Neural progenitor cell (in vitro differentiated cells): ENCODE measurements around the gene FOXO6. TPM values are rescaled to one million over a fixed set of nuclear protein-coding genes. Genes with fewer than 3 reads are reported as not detected.

Experiments
- DNase-seq: peaks from one replicate; pipeline ENCODE4 v3.0.0-alpha.2; 2016; ENCODE audit warnings: low spot score
- H2AFZ ChIP-seq: fragments of 200-600 bp; sonication (generic); replicated peaks from 2 replicates; pipeline ENCODE4 v1.6.1; 2016; ENCODE audit warnings: antibody characterized with exemption
- H3F3A ChIP-seq: fragments of 200-600 bp; sonication (generic); 2 replicates; pipeline ENCODE4 v1.6.1; 2016; ENCODE audit warnings: antibody characterized with exemption, low read depth
- H3K27ac ChIP-seq: fragments of 200-600 bp; sonication (generic); 2 replicates; pipeline ENCODE4 v1.5.1; 2016; ENCODE audit warnings: mild to moderate bottlenecking
- H3K27me3 ChIP-seq: fragments of 200-600 bp; sonication (generic); 2 replicates; pipeline ENCODE4 v1.6.1; 2016; ENCODE audit warnings: mild to moderate bottlenecking, moderate library complexity
- H3K36me3 ChIP-seq: fragments of 200-600 bp; sonication (generic); 2 replicates; pipeline ENCODE4 v1.5.1; 2016
- H3K4me1 ChIP-seq: fragments of 200-600 bp; sonication (generic); 2 replicates; pipeline ENCODE4 v1.6.1; 2016; ENCODE audit warnings: mixed run types
- H3K4me2 ChIP-seq: fragments of 200-600 bp; sonication (generic); 2 replicates; pipeline ENCODE4 v1.6.1; 2016
- H3K4me3 ChIP-seq: fragments of 200-600 bp; sonication (generic); 2 replicates; pipeline ENCODE4 v1.5.1; 2016
- H3K79me2 ChIP-seq: fragments of 200-600 bp; sonication (generic); 2 replicates; pipeline ENCODE4 v1.6.1; 2016; ENCODE audit warnings: low read depth
- H3K9ac ChIP-seq: fragments of 200-600 bp; sonication (generic); 2 replicates; pipeline ENCODE4 v1.6.1; 2016
- H3K9me3 ChIP-seq: fragments of 200-600 bp; sonication (generic); 2 replicates; pipeline ENCODE4 v1.5.1; 2016; ENCODE audit warnings: low read depth
- H4K20me1 ChIP-seq: fragments of 200-600 bp; sonication (generic); 2 replicates; pipeline ENCODE4 v1.6.1; 2016; ENCODE audit warnings: low read depth
- H3K27ac Mint-ChIP-seq: 3 replicates; pipeline ENCODE4 v1.8.0; 2021; ENCODE audit warnings: mixed read lengths
- H3K27me3 Mint-ChIP-seq: 2 replicates; pipeline ENCODE4 v1.8.0; 2022; ENCODE audit warnings: low read depth, mild to moderate bottlenecking, inconsistent platforms, moderate library complexity, mixed read lengths; ENCODE audit not compliant: insufficient read depth
- H3K36me3 Mint-ChIP-seq: 3 replicates; pipeline ENCODE4 v1.8.0; 2021; ENCODE audit warnings: mixed read lengths
- H3K4me1 Mint-ChIP-seq: 3 replicates; pipeline ENCODE4 v1.8.0; 2021; ENCODE audit warnings: mixed read lengths
- H3K4me3 Mint-ChIP-seq: 3 replicates; pipeline ENCODE4 v1.8.0; 2021; ENCODE audit warnings: mild to moderate bottlenecking, moderate library complexity, mixed read lengths
- H3K9me3 Mint-ChIP-seq: 3 replicates; pipeline ENCODE4 v1.8.0; 2020; ENCODE audit warnings: mixed read lengths
- EZH2 ChIP-seq: fragments of 200-600 bp; sonication (generic); IDR thresholded peaks from 2 replicates; pipeline ENCODE4 v1.6.1; 2017; ENCODE audit warnings: antibody characterized with exemption, mild to moderate bottlenecking, moderate library complexity
- EZH2phosphoT487 ChIP-seq: fragments of 200-600 bp; sonication (generic); IDR thresholded peaks from 2 replicates; pipeline ENCODE4 v1.6.1; 2017; ENCODE audit warnings: antibody characterized with exemption
- total RNA-seq: library from RNA; depleted of rRNA; stranded (reverse); fragments of >200 nt; gene quantifications from 2 replicates; pipeline ENCODE4 v1.2.3, GENCODE V29; 2015; ENCODE audit warnings: low replicate concordance
- TF ChIP-seq, protein P1 (sequence below): fragments of 200-600 bp; sonication (generic); IDR thresholded peaks from 2 replicates; pipeline ENCODE4 v1.5.1; 2017; ENCODE audit warnings: antibody characterized with exemption, mild to moderate bottlenecking

FOXO6 gene
- total RNA-seq, result 2.1 TPM in 1 of 2 replicates, not detected in the other

DNA sequence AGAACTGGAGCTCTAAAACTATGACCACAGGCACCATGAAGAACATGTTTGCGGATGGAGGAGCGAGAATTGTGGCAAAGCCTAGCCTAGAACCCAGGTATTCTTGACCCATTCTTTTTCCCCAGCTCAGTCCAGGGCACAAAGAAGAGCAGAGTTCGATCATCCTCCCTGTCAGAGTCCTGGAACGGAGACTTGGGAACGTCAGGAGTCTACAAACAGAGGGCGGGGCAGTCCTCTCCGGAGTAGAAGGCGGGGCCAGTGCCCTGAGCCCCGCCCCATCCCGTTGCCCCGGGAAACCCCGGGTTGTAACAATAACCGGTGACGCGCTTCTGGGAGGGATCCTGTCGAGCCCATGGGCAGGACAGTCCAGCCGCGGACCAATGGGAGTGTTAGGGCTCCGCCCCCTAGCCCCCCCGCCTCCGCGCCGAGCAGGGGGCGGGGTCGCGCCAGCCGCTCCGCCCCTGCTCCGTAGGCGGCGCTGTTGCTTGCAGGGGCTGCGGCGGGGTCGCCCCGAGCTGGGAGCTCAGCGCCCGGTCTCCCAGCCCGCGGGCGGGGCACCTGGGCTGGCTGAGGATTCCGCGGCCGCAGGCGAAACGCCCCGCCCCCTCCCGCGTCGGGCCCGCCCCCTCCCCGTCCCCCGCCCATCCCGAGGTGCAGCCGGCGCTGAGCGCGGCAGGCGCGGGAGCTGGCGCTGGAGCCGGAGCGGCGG lies at the start of gene FOXO6:
TSS of gene FOXO6 (plus strand) at position 649 of the 709 bp plus-strand sequence.
- peak within 1 kb of the TSS; percentile 100 for H3K4me2 ChIP-seq
- H3K27ac ChIP-seq, result no peak within 1 kb of the TSS
- H3K79me2 ChIP-seq, result no peaks in the 10 kb centered on the region
- no peaks in the 10 kb centered on the region for H3K36me3 ChIP-seq
- Mint-ChIP-seq H3K36me3 (no peaks in the 10 kb centered on the region), H3K27ac (peak within 1 kb of the TSS; percentile 18), H3K4me1 (peaks cover 43% of the 10 kb centered on the region), H3K27me3 (peaks cover 40% of the 10 kb centered on the region), H3K4me3 (peak within 1 kb of the TSS; percentile 84), H3K9me3 (no peaks in the 10 kb centered on the region)
- peak within 1 kb of the TSS; percentile 81 for H3K4me3 ChIP-seq
- H2AFZ ChIP-seq, result peak within 1 kb of the TSS; percentile 95
- H4K20me1 ChIP-seq, result peaks cover 21% of the 10 kb centered on the region
- TF ChIP-seq, protein P1, sequence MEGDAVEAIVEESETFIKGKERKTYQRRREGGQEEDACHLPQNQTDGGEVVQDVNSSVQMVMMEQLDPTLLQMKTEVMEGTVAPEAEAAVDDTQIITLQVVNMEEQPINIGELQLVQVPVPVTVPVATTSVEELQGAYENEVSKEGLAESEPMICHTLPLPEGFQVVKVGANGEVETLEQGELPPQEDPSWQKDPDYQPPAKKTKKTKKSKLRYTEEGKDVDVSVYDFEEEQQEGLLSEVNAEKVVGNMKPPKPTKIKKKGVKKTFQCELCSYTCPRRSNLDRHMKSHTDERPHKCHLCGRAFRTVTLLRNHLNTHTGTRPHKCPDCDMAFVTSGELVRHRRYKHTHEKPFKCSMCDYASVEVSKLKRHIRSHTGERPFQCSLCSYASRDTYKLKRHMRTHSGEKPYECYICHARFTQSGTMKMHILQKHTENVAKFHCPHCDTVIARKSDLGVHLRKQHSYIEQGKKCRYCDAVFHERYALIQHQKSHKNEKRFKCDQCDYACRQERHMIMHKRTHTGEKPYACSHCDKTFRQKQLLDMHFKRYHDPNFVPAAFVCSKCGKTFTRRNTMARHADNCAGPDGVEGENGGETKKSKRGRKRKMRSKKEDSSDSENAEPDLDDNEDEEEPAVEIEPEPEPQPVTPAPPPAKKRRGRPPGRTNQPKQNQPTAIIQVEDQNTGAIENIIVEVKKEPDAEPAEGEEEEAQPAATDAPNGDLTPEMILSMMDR, result peak; percentile 74
- TF ChIP-seq EZH2phosphoT487, result no peak
- H3K9ac ChIP-seq, result no peak within 1 kb of the TSS
- peaks cover 42% of the 10 kb centered on the region for H3K4me1 ChIP-seq
- peak; percentile 100 for DNase-seq
- no peaks in the 10 kb centered on the region for H3K9me3 ChIP-seq
- peaks cover 25% of the 10 kb centered on the region for H3F3A ChIP-seq
- H3K27me3 ChIP-seq, result peaks cover 52% of the 10 kb centered on the region

DNA sequence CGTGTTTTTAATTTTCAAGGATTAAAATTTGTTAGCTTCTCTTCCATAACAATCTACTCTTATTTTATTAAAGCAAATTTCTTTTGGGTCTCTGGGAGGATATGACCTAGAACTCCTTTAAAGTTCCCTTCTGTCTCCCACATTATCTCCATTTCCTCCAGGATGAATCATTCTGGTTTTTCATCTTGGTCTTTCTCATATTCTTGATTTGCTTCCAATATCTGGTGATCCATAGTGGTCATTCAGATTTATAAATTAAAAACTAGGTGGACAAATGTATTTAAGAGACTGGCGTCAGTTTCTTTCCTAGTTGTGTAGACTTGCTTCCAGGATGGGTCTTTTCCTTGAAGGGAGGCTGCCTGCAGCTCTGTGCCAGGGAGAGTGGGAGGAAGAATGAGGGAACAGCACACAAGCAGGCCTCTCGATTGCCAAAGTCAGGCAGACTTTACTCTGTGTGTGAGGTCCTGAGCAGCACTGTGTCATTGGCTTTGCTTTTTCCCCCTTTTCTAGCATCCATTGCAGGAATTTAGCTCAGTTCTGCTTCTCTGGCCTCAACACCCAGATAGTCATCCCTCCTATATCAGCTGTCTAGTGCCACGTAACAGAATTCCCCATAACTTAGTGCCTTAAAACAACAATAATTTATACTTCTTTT lies 48.1 kb upstream of the FOXO6 start:
- no peak overlapping the region for H3K9ac ChIP-seq
- no peaks in the 10 kb centered on the region for H3K79me2 ChIP-seq
- no peak overlapping the region for H3K4me2 ChIP-seq
- H2AFZ ChIP-seq, result peak overlapping the region; percentile 8
- Mint-ChIP-seq H3K4me1 (peaks cover 14% of the 10 kb centered on the region), H3K9me3 (no peaks in the 10 kb centered on the region), H3K36me3 (no peaks in the 10 kb centered on the region), H3K27ac (no peak overlapping the region), H3K27me3 (peaks cover 4% of the 10 kb centered on the region), H3K4me3 (no peak overlapping the region)
- no peaks in the 10 kb centered on the region for H4K20me1 ChIP-seq
- no peaks in the 10 kb centered on the region for H3K27me3 ChIP-seq
- H3K4me3 ChIP-seq, result no peak overlapping the region
- H3K27ac ChIP-seq, result no peak overlapping the region
- peaks cover 12% of the 10 kb centered on the region for H3K4me1 ChIP-seq
- H3K36me3 ChIP-seq, result no peaks in the 10 kb centered on the region
- no peaks in the 10 kb centered on the region for H3K9me3 ChIP-seq
- H3F3A ChIP-seq, result peaks cover 5% of the 10 kb centered on the region
- TF ChIP-seq EZH2phosphoT487 (no peak), EZH2 (no peak)
- TF ChIP-seq, protein P1, result no peak
- no peak for DNase-seq

DNA sequence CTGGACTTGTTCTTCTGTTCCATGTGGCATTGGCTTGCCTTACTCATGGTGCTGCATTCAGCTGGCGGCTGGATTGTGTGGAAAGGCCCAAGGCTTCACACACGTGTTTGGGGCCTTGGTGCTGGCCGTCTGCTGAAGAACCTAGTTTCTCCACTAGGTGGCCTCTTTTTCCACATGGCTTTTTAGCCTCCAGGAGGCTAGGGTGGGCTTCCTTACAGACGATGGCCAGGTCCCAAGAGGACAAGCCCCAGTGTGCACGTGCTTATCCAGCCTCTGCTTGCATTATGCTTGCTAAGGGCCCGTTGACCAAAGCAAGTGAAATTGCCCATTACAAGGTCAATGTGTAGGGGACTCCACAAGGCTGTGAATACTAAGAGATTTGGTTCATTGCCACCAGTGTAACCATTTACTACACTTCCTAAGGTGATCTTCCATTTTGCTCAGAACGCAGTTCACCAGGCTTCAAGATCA lies 47.5 kb upstream of the FOXO6 start:
- TF ChIP-seq, protein P1, result peak; percentile 68
- no peak for TF ChIP-seq EZH2phosphoT487
- Histone ChIP-seq H3K27ac (no peak overlapping the region), H3F3A (peaks cover 5% of the 10 kb centered on the region), H3K79me2 (no peaks in the 10 kb centered on the region), H3K9me3 (no peaks in the 10 kb centered on the region), H2AFZ (peak overlapping the region; percentile 8), H3K4me3 (no peak overlapping the region), H3K36me3 (no peaks in the 10 kb centered on the region), H3K9ac (no peak overlapping the region), H3K4me2 (no peak overlapping the region), H4K20me1 (no peaks in the 10 kb centered on the region), H3K4me1 (peaks cover 12% of the 10 kb centered on the region), H3K27me3 (no peaks in the 10 kb centered on the region)
- peaks cover 14% of the 10 kb centered on the region for H3K4me1 Mint-ChIP-seq
- DNase-seq, result peak; percentile 59
- H3K27ac Mint-ChIP-seq, result no peak overlapping the region
- no peaks in the 10 kb centered on the region for H3K9me3 Mint-ChIP-seq
- H3K4me3 Mint-ChIP-seq, result no peak overlapping the region
- no peaks in the 10 kb centered on the region for H3K36me3 Mint-ChIP-seq
- H3K27me3 Mint-ChIP-seq, result peaks cover 4% of the 10 kb centered on the region
